Measurements from ENCODE around the gene FBXO34. TPM values are rescaled to one million over a fixed set of nuclear protein-coding genes. Genes with fewer than 3 reads are reported as not detected.
"Not testable (repeated sequence)": the region's sequence is repeated elsewhere in the genome, so short reads cannot be mapped to it uniquely, and the experiment has no call there.

FBXO34 gene
- total RNA-seq, 1 donor from 2014 or later, result 26.6 TPM

DNA sequence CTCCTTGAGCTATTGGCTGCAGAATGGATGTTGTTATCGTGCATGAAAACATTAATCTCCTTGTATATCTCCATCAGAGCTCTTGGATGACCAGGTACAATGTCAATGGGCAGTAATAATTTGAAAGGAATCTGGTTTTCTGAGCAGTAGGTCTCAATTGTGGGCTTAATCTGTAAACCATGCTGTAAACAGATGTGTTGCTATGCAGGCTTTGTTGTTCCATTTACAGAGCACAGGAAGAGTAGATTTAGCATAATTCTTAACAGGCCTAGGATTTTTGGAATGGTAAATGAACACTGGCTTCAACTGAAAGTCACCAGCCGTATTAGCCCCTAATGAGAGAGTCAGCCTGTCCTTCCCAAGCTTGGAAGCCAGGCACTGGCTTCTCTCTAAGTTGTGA lies 90.0 kb downstream of the FBXO34 start:
- Mint-ChIP-seq H3K36me3 (ENCODE audit: low read depth) (peaks cover 27% of the 10 kb centered on the region), H3K4me3 (no peak overlapping the region), H3K4me1 (ENCODE audit: low read depth) (peaks cover 13% of the 10 kb centered on the region), H3K9me3 (no peaks in the 10 kb centered on the region), H3K27me3 (ENCODE audit: insufficient read depth) (no peaks in the 10 kb centered on the region), H3K27ac (no peak overlapping the region)
- intact Hi-C loops (cut with micrococcal nuclease), result no loop called here
- DNase-seq (ENCODE audit: low spot score), result no peak

DNA sequence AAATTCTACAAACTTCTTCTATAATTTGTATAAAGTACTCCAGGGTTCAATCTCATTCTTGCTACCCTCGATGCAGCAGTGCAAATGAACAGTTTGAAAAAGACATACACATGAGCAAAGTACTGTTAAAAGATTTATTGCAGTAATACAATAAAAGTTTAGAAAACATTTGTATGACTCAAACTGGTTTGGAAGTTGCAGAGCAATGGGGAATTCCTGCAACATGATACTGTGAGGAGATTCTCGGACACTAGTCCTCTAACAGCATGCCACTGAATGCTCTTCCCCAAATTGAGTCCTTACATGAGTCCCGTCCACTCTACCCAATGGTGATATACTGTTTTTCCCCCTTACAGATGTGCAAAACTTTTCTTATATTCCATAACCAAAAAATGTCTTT lies 95.0 kb downstream of the FBXO34 start:
- no peak for DNase-seq (ENCODE audit: low spot score)
- H3K4me3 Mint-ChIP-seq, result no peak overlapping the region
- intact Hi-C loops (cut with micrococcal nuclease), result no loop called here
- no peaks in the 10 kb centered on the region for H3K9me3 Mint-ChIP-seq
- H3K36me3 Mint-ChIP-seq (ENCODE audit: low read depth), result peaks cover 38% of the 10 kb centered on the region
- peaks cover 15% of the 10 kb centered on the region for H3K4me1 Mint-ChIP-seq (ENCODE audit: low read depth)
- H3K27me3 Mint-ChIP-seq (ENCODE audit: insufficient read depth), result no peaks in the 10 kb centered on the region
- no peak overlapping the region for H3K27ac Mint-ChIP-seq

DNA sequence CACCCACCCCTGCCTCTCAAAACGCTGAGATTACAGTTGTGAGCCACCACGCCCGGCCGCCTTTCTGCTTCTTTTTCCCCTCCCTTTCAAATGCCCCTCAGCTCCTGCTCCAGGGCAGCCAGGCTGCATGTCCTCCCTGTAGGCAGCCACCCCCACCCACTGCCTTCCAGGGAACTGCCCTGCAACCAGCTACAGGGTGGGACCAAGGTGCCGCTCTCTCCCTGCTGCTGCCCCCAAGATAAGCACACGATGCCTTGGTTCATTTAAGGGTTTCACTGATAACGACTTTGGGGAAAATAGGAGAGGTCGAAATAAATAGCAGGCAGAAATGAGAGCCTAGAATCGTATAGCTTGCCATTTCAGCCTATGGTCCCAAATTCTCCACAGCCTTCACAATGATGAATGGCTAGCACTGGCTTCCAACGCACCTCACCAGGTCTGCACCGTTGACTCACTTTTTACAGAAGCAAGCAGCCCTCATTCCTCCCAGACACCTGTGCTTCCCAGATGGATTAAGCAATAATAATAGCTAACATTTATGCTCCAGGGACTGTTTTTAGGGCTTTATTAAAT lies 99.7 kb downstream of the FBXO34 start:
- Mint-ChIP-seq H3K9me3 (no peaks in the 10 kb centered on the region), H3K36me3 (ENCODE audit: low read depth) (peaks cover 31% of the 10 kb centered on the region), H3K27me3 (ENCODE audit: insufficient read depth) (no peaks in the 10 kb centered on the region), H3K4me3 (no peak overlapping the region), H3K27ac (no peak overlapping the region), H3K4me1 (ENCODE audit: low read depth) (peaks cover 51% of the 10 kb centered on the region)
- intact Hi-C loops (cut with micrococcal nuclease), result loop anchor here (5.0 to 10.0 kb wide), 3 partner anchors 276 to 466 kb away; partner anchors contain the start of genes GCH1 and MAPK1IP1L
- no peak for DNase-seq (ENCODE audit: low spot score)

- peak overlapping the region; percentile 61 for H3K27ac Mint-ChIP-seq
- peaks cover 57% of the 10 kb centered on the region for H3K4me1 Mint-ChIP-seq (ENCODE audit: low read depth)
- DNase-seq (ENCODE audit: low spot score), result no peak
- H3K27me3 Mint-ChIP-seq (ENCODE audit: insufficient read depth), result no peaks in the 10 kb centered on the region
- intact Hi-C loops (cut with micrococcal nuclease), result loop anchor here (5.0 to 10.0 kb wide), 3 partner anchors 278 to 468 kb away; partner anchors contain the start of genes GCH1 and MAPK1IP1L
- H3K4me3 Mint-ChIP-seq, result no peak overlapping the region
- peaks cover 40% of the 10 kb centered on the region for H3K36me3 Mint-ChIP-seq (ENCODE audit: low read depth)
- H3K9me3 Mint-ChIP-seq, result no peaks in the 10 kb centered on the region
These were observed 101.2 kb downstream of the FBXO34 start for GRCh38 chr14:55372423-55372822.

- DNase-seq (ENCODE audit: low spot score), result no peak
- H3K9me3 Mint-ChIP-seq, result no peaks in the 10 kb centered on the region
- intact Hi-C loops (cut with micrococcal nuclease), result loop anchor here (5.0 to 10.0 kb wide), 3 partner anchors 278 to 468 kb away; partner anchors contain the start of genes GCH1 and MAPK1IP1L
These were observed 101.6 kb downstream of the FBXO34 start for GRCh38 chr14:55372825-55373224.

DNA sequence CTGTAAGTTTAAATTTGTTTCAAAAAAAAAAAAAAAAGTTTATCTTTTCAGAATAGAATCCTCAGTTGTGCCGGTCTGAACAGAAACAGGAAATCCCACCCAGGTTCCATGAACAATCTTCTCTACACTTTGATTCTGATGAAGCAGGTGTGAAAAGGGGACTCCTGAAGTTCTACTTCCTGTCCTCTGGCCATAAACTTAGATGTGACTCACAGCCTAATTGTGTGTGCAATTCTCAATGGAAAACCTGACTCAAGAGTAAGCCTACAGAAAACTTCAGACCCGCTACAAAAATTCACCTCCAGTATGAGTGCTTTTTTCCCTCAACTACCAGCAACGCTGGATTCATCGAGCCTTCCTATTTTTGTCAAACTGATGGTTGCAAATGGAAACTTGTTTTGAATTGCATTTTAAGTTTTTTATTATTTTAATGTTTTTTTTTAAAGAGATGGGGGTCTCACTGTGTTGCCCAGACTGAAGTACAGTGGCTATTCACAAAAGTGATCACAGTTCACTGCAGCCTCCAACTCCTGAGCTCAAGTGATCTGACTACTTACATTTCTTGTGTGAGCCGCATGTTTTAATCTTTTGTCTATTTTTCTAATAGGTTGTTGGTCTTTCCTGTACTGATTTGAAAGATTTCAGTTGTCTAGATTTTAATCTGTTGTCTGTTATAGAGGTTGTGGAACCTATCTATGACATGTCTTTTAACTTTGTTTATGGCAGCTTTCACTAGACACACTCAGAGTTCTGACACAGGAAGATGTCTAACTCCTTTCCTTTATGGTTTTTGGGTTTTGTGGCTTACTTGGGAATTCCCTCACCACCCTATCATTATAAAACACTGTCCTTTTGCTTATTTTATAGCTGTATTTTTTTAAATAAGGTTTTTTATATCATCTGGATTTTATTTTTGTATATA lies 102.8 kb downstream of the FBXO34 start:
- peak overlapping the region; percentile 64 for H3K4me3 Mint-ChIP-seq
- H3K9me3 Mint-ChIP-seq, result no peaks in the 10 kb centered on the region
- peaks cover 39% of the 10 kb centered on the region for H3K36me3 Mint-ChIP-seq (ENCODE audit: low read depth)

More at GRCh38 chr14:55372825-55373224, 101.6 kb downstream of the FBXO34 start:
- Mint-ChIP-seq H3K27me3 (ENCODE audit: insufficient read depth) (no peaks in the 10 kb centered on the region), H3K4me3 (no peak overlapping the region), H3K36me3 (ENCODE audit: low read depth) (peaks cover 38% of the 10 kb centered on the region), H3K27ac (peak overlapping the region; percentile 61), H3K4me1 (ENCODE audit: low read depth) (peaks cover 57% of the 10 kb centered on the region)

DNA sequence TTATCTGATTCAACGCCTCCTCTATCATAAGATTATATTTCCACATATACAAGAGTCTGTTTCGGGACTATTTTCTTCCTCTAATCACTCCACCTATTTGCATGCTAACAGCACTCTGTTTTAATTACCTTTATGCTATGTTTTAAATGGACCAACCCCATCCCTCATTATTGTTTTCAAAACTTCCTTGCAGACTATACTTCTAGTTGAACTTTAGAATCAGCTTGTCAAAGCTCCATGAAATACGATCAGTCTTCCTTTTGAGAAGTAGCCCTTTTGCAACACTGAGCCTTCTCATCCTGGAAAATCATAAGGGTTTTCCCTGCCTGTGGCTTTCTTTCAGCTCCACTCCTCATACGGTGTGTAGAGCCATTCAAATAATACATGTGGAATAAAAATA lies 103.5 kb downstream of the FBXO34 start:
- no peaks in the 10 kb centered on the region for H3K27me3 Mint-ChIP-seq (ENCODE audit: insufficient read depth)
- H3K4me1 Mint-ChIP-seq (ENCODE audit: low read depth), result peaks cover 54% of the 10 kb centered on the region
- peak overlapping the region; percentile 66 for H3K4me3 Mint-ChIP-seq
- no peak for DNase-seq (ENCODE audit: low spot score)
- peak overlapping the region; percentile 99 for H3K27ac Mint-ChIP-seq
- peaks cover 33% of the 10 kb centered on the region for H3K36me3 Mint-ChIP-seq (ENCODE audit: low read depth)
- no peaks in the 10 kb centered on the region for H3K9me3 Mint-ChIP-seq
- intact Hi-C loops (cut with micrococcal nuclease), result loop anchor here (1.0 to 10.0 kb wide), 11 partner anchors 12 to 1894 kb away; partner anchors contain the start of genes AP5M1, ATG14, DLGAP5 and EXOC5

More for the DNA sequence above, 102.8 kb downstream of the FBXO34 start:
- Mint-ChIP-seq H3K4me1 (ENCODE audit: low read depth) (peaks cover 57% of the 10 kb centered on the region), H3K27ac (peak overlapping the region; percentile 99), H3K27me3 (ENCODE audit: insufficient read depth) (no peaks in the 10 kb centered on the region)
- intact Hi-C loops (cut with micrococcal nuclease), result loop anchor here (1.0 to 10.0 kb wide), 11 partner anchors 12 to 1895 kb away; partner anchors contain the start of genes AP5M1, ATG14, DLGAP5 and EXOC5
- DNase-seq (ENCODE audit: low spot score), result peak; percentile 35

DNA sequence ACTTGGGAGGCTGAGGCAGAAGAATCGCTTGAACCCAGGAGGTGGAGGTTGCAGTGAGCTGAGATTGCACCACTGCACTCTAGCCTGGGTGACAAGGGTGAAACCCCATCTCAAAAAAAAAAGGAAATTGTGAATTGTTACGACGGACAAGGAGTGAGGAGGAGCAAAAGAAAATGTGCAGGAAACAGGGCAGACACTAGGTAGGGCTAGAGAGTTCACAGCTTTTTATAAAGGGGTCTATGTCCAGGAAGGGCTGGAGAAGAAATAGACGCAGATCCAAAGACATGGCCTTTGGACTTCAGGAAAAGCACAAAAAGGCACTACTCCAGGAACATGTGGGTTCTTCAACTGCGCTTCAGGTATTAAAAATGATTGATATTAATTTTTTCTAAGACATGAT lies 106.0 kb downstream of the FBXO34 start:
- no peak overlapping the region for H3K27ac Mint-ChIP-seq
- peaks cover 56% of the 10 kb centered on the region for H3K4me1 Mint-ChIP-seq (ENCODE audit: low read depth)
- H3K36me3 Mint-ChIP-seq (ENCODE audit: low read depth), result peaks cover 43% of the 10 kb centered on the region
- no peaks in the 10 kb centered on the region for H3K27me3 Mint-ChIP-seq (ENCODE audit: insufficient read depth)
- intact Hi-C loops (cut with micrococcal nuclease), result loop anchor here (10.0 kb wide), 2 partner anchors 282 to 472 kb away; partner anchors contain the start of gene GCH1
- no peaks in the 10 kb centered on the region for H3K9me3 Mint-ChIP-seq
- no peak for DNase-seq (ENCODE audit: low spot score)
- no peak overlapping the region for H3K4me3 Mint-ChIP-seq

DNA sequence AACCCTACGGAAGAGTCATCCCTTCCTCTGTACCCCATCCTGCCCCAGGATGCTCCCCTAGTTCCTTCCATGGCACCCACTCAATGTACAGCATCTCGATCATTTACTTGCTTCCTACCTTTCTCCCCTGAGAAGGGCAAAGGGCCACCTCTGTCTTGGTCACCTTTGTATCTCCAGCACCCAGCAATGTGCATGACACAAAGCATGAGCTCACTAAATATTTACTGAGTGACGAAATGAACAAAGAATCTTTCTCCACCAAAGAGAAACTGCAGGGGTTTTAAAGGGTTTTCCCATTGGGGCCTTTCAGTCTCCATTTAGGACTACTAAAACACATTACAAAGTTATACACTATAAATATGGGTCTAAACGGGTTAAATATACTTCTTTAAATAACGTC lies 109.8 kb downstream of the FBXO34 start:
- Mint-ChIP-seq H3K9me3 (no peaks in the 10 kb centered on the region), H3K36me3 (ENCODE audit: low read depth) (peaks cover 51% of the 10 kb centered on the region), H3K4me1 (ENCODE audit: low read depth) (peaks cover 36% of the 10 kb centered on the region), H3K27ac (peak overlapping the region; percentile 75), H3K27me3 (ENCODE audit: insufficient read depth) (no peaks in the 10 kb centered on the region), H3K4me3 (no peak overlapping the region)
- no peak for DNase-seq (ENCODE audit: low spot score)
- intact Hi-C loops (cut with micrococcal nuclease), result no loop called here

GRCh38 chr14:55381561-55381960 lies 110.3 kb downstream of the FBXO34 start:
- intact Hi-C loops (cut with micrococcal nuclease), result no loop called here
- H3K27ac Mint-ChIP-seq, result peak overlapping the region; percentile 59

GRCh38 chr14:55382483-55382882 lies 111.3 kb downstream of the FBXO34 start:
- peaks cover 49% of the 10 kb centered on the region for H3K36me3 Mint-ChIP-seq (ENCODE audit: low read depth)

More at GRCh38 chr14:55381561-55381960, 110.3 kb downstream of the FBXO34 start:
- DNase-seq (ENCODE audit: low spot score), result no peak
- Mint-ChIP-seq H3K4me1 (ENCODE audit: low read depth) (peaks cover 36% of the 10 kb centered on the region), H3K36me3 (ENCODE audit: low read depth) (peaks cover 49% of the 10 kb centered on the region), H3K4me3 (no peak overlapping the region), H3K27me3 (ENCODE audit: insufficient read depth) (no peaks in the 10 kb centered on the region), H3K9me3 (no peaks in the 10 kb centered on the region)

GRCh38 chr14:55383056-55383466 lies 111.8 kb downstream of the FBXO34 start:
- DNase-seq (ENCODE audit: low spot score); H3K9me3 Mint-ChIP-seq; H3K4me3 Mint-ChIP-seq; H3K27me3 Mint-ChIP-seq (ENCODE audit: insufficient read depth); intact Hi-C loops (cut with micrococcal nuclease): not testable (repeated sequence)
- Mint-ChIP-seq H3K4me1 (ENCODE audit: low read depth) (peaks cover 46% of the 10 kb centered on the region), H3K36me3 (ENCODE audit: low read depth) (peaks cover 48% of the 10 kb centered on the region), H3K27ac (peak overlapping the region; percentile 49)

More at GRCh38 chr14:55382483-55382882, 111.3 kb downstream of the FBXO34 start:
- intact Hi-C loops (cut with micrococcal nuclease), result no loop called here
- Mint-ChIP-seq H3K9me3 (no peaks in the 10 kb centered on the region), H3K4me1 (ENCODE audit: low read depth) (peaks cover 44% of the 10 kb centered on the region), H3K27me3 (ENCODE audit: insufficient read depth) (no peaks in the 10 kb centered on the region), H3K27ac (no peak overlapping the region), H3K4me3 (no peak overlapping the region)
- DNase-seq (ENCODE audit: low spot score), result no peak
